Type B pancreatic cell (in vitro differentiated cells): Measurements from ENCODE around the gene CLASP1. TPM values are rescaled to one million over a fixed set of nuclear protein-coding genes. Genes with fewer than 3 reads are reported as not detected.

Experiments used
- DNase-seq: peaks from one replicate; pipeline ENCODE4 v3.0.0; 2021; ENCODE audit warnings: mixed read lengths; ENCODE audit not compliant: unreplicated experiment; ENCODE audit errors: extremely low spot score
- H3K27ac Mint-ChIP-seq: 2 replicates; pipeline ENCODE4 v1.8.0; 2021; ENCODE audit warnings: mild to moderate bottlenecking, mixed read lengths
- H3K27me3 Mint-ChIP-seq: 2 replicates; pipeline ENCODE4 v1.8.0; 2021; ENCODE audit warnings: mixed read lengths
- H3K36me3 Mint-ChIP-seq: 2 replicates; pipeline ENCODE4 v1.8.0; 2021; ENCODE audit warnings: mixed read lengths
- H3K4me1 Mint-ChIP-seq: one replicate; pipeline ENCODE4 v1.8.0; 2021; ENCODE audit warnings: mixed read lengths; ENCODE audit not compliant: unreplicated experiment
- H3K4me3 Mint-ChIP-seq: 2 replicates; pipeline ENCODE4 v1.8.0; 2021; ENCODE audit warnings: mild to moderate bottlenecking, mixed read lengths
- H3K9me3 Mint-ChIP-seq: 2 replicates; pipeline ENCODE4 v1.8.0; 2021; ENCODE audit warnings: mixed read lengths
- total RNA-seq: library from RNA; stranded (reverse); gene quantifications from 2 replicates; pipeline ENCODE4 v1.2.1, GENCODE V29; 2021; ENCODE audit warnings: low replicate concordance
- TF ChIP-seq, protein P1 (sequence below): fragments of 200-600 bp; sonication (generic); conservative IDR thresholded peaks from 2 replicates; pipeline ENCODE4 v1.5.0; 2021; ENCODE audit warnings: antibody characterized with exemption, mild to moderate bottlenecking

The CLASP1 gene
- total RNA-seq, 1 donor from 2014 or later, result 74.6 TPM

DNA sequence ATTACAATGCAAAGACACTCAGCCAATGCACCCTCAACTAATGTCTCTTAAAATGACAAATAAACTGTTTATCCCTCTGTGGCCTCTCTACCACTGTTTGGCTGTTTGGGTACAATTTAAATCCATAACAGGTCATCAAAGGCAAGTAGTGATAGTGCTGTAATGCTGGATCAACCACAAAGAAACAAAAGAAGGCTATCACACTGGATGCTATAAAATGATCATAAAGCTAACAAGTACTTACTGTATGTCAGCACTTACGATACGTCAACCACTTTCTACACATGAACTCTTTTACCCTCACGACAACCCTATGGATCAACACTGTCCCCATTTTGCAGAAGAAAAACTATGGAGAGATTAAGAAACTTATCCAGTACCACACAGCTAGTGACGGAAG, 64.5 kb downstream of the CLASP1 start:
- no peak for DNase-seq
- TF ChIP-seq, protein P1, sequence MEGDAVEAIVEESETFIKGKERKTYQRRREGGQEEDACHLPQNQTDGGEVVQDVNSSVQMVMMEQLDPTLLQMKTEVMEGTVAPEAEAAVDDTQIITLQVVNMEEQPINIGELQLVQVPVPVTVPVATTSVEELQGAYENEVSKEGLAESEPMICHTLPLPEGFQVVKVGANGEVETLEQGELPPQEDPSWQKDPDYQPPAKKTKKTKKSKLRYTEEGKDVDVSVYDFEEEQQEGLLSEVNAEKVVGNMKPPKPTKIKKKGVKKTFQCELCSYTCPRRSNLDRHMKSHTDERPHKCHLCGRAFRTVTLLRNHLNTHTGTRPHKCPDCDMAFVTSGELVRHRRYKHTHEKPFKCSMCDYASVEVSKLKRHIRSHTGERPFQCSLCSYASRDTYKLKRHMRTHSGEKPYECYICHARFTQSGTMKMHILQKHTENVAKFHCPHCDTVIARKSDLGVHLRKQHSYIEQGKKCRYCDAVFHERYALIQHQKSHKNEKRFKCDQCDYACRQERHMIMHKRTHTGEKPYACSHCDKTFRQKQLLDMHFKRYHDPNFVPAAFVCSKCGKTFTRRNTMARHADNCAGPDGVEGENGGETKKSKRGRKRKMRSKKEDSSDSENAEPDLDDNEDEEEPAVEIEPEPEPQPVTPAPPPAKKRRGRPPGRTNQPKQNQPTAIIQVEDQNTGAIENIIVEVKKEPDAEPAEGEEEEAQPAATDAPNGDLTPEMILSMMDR, result no peak
- Mint-ChIP-seq H3K4me3 (no peak overlapping the region), H3K4me1 (no peaks in the 10 kb centered on the region), H3K36me3 (peaks cover 7% of the 10 kb centered on the region), H3K9me3 (no peaks in the 10 kb centered on the region), H3K27me3 (no peaks in the 10 kb centered on the region), H3K27ac (no peak overlapping the region)

DNA sequence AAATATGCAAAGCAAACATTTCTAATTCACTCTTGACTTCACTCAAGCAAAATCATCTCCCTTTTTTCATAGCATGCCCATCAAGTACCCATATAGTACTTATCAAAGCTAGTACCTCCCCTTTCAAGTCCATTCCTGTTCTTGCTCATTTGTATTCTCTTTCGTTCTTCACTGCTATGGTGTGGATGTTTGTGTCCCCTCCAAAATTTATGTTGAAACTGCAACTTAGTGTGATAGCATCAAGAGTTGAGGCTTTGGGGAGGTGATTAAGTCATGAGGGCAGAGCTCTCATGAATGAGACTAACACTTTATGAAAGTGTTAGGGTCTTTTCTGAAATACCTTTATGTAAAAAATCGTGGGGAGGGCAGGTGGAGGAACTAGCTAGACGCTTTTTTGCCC, 65.7 kb downstream of the CLASP1 start:
- Mint-ChIP-seq H3K36me3 (no peaks in the 10 kb centered on the region), H3K27ac (no peak overlapping the region), H3K4me3 (no peak overlapping the region), H3K4me1 (peaks cover 7% of the 10 kb centered on the region), H3K27me3 (no peaks in the 10 kb centered on the region), H3K9me3 (no peaks in the 10 kb centered on the region)
- TF ChIP-seq, protein P1, result no peak
- DNase-seq, result no peak

DNA sequence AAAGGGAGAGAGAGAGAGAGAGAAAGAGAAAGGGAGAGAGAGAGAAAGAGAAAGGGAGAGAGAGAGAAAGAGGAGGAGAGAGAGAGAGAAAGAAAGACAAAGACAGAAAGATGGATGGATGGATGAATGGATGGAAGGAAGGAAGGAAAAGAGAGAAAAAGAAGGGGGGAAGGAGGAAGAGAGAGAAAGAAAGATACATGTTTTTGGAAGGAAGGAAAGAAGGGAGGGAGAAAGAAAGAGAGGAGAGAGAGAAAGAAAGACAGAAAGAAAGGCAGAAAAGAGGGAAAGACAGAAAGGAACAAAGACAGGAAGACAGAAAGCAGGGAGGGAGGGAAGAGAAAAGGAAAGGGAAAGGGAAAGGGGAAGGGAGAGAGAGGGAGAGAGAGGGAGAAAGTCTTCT, 67.0 kb downstream of the CLASP1 start:
- H3K4me3 Mint-ChIP-seq, result no peak overlapping the region
- DNase-seq, result no peak
- no peaks in the 10 kb centered on the region for H3K27me3 Mint-ChIP-seq
- H3K9me3 Mint-ChIP-seq, result no peaks in the 10 kb centered on the region
- TF ChIP-seq, protein P1, result no peak
- H3K36me3 Mint-ChIP-seq, result peaks cover 2% of the 10 kb centered on the region
- peaks cover 10% of the 10 kb centered on the region for H3K4me1 Mint-ChIP-seq
- H3K27ac Mint-ChIP-seq, result no peak overlapping the region

DNA sequence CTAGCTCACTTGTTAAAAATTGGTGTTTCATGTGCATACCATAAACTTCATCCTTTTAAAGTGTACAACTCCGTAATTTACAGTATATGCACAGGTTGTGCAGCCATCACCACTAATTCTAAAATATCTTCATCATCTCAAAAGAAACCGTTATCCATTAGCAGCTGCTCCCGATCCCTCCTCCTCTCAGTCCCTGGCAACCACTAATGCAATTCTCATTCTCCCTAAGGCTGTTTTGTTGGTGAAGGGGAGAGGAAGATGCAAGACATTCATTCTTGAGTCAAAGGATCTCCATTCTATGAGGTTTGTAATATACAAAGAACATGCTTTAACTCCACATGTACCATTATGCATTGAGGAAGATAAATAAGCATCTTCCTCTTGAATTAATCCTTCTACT, 70.0 kb downstream of the CLASP1 start:
- Mint-ChIP-seq H3K4me1 (peaks cover 20% of the 10 kb centered on the region), H3K27ac (no peak overlapping the region), H3K9me3 (no peaks in the 10 kb centered on the region), H3K36me3 (peaks cover 8% of the 10 kb centered on the region), H3K27me3 (no peaks in the 10 kb centered on the region), H3K4me3 (no peak overlapping the region)
- no peak for DNase-seq
- TF ChIP-seq, protein P1, result no peak

- Mint-ChIP-seq H3K27me3 (no peaks in the 10 kb centered on the region), H3K27ac (no peak overlapping the region), H3K9me3 (no peaks in the 10 kb centered on the region), H3K4me3 (no peak overlapping the region), H3K4me1 (peaks cover 20% of the 10 kb centered on the region), H3K36me3 (peaks cover 12% of the 10 kb centered on the region)
- DNase-seq, result no peak
- TF ChIP-seq, protein P1, result no peak
Observed at GRCh38 chr2:121577381-121577780, 71.9 kb downstream of the CLASP1 start.

DNA sequence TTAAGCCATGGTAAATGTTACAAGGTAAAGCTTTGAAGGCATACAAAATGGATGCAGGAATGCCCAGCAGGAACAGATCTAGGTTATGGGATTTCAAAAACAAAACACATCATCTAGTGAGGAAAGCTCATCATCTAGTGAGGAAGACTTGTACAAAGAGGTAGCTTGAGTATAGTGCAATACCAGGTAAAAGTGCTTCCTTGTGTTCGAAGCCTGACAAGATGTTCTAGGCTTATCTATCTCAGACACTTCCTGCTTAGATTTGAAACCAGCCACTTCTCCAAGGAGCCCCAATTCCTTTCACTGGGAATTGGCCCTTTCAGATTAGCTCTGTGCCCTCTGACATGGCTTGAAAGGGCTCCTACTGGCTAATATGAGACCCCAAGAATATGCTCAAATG, 73.0 kb downstream of the CLASP1 start:
- H3K27me3 Mint-ChIP-seq, result no peaks in the 10 kb centered on the region
- no peaks in the 10 kb centered on the region for H3K9me3 Mint-ChIP-seq
- peaks cover 20% of the 10 kb centered on the region for H3K4me1 Mint-ChIP-seq
- H3K4me3 Mint-ChIP-seq, result no peak overlapping the region
- H3K27ac Mint-ChIP-seq, result no peak overlapping the region
- TF ChIP-seq, protein P1, result no peak
- H3K36me3 Mint-ChIP-seq, result peaks cover 12% of the 10 kb centered on the region
- no peak for DNase-seq
